Measurements from ENCODE around the gene CR1.

- TF ChIP-seq, protein P1, sequence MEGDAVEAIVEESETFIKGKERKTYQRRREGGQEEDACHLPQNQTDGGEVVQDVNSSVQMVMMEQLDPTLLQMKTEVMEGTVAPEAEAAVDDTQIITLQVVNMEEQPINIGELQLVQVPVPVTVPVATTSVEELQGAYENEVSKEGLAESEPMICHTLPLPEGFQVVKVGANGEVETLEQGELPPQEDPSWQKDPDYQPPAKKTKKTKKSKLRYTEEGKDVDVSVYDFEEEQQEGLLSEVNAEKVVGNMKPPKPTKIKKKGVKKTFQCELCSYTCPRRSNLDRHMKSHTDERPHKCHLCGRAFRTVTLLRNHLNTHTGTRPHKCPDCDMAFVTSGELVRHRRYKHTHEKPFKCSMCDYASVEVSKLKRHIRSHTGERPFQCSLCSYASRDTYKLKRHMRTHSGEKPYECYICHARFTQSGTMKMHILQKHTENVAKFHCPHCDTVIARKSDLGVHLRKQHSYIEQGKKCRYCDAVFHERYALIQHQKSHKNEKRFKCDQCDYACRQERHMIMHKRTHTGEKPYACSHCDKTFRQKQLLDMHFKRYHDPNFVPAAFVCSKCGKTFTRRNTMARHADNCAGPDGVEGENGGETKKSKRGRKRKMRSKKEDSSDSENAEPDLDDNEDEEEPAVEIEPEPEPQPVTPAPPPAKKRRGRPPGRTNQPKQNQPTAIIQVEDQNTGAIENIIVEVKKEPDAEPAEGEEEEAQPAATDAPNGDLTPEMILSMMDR (IDR thresholded peaks at IDR 0.05; ENCODE audit: poor library complexity): no peak
- no peak for TF ChIP-seq EZH2 (IDR thresholded peaks at IDR 0.05; ENCODE audit: borderline replicate concordance)
- TF ChIP-seq EZH2phosphoT487 (IDR thresholded peaks at IDR 0.05; ENCODE audit: low read depth, severe bottlenecking, unreplicated experiment): no peak
Observed at GRCh38 chr1:207459008-207459407, 36.9 kb upstream of the CR1 start.

Data from hepatocyte (in vitro differentiated cells).